ENCODE measurements around the gene SKIDA1. TPM values are rescaled to one million over a fixed set of nuclear protein-coding genes. Genes with fewer than 3 reads are reported as not detected.

The SKIDA1 gene
- total and polyA plus RNA-seq, 2 of the 4 experiments (the other 2 are of a cell fraction): 0.36 to 0.72 TPM

DNA sequence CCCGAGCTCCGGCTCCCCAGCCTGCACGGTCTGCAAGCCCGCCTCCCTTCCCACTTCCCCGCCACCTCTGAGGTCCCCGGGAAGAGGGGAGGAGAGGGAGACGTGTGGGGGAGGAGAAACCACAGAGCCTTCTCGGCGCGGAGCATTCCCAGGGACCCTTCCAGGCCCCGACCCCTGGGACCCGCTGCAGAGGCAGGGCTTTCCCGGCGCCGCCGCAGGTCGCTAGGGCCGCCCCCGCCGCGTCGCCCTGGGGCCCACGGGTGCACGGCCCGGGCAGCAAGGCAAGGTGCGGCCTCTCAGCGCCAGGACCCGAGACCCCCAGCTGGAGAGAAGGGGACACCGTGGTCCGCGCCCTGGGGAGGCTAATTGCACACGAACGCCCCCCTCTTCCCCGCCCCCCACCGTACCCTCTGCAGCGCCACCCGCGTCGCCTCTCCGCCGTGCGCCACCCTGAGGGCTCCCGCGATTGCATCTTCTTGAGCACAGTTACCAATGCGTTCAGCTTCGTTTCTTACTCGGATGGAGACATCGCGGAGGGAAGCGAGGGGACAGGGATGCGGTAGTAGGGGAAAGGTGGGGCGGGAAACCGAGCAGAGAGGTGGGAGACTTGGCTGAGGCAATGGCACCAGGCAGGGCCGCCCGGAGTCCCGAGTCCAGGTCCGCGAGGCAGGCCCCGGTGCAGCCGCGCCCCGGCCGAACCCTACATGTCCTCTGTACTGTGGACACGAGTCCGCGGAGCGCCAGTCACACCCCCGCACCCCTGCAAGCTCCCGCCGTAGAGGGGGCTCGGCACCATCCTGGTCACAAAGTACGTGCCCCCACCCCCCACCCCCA is 28.9 kb downstream of the SKIDA1 start (continued):
- TF ChIP-seq, protein P1, sequence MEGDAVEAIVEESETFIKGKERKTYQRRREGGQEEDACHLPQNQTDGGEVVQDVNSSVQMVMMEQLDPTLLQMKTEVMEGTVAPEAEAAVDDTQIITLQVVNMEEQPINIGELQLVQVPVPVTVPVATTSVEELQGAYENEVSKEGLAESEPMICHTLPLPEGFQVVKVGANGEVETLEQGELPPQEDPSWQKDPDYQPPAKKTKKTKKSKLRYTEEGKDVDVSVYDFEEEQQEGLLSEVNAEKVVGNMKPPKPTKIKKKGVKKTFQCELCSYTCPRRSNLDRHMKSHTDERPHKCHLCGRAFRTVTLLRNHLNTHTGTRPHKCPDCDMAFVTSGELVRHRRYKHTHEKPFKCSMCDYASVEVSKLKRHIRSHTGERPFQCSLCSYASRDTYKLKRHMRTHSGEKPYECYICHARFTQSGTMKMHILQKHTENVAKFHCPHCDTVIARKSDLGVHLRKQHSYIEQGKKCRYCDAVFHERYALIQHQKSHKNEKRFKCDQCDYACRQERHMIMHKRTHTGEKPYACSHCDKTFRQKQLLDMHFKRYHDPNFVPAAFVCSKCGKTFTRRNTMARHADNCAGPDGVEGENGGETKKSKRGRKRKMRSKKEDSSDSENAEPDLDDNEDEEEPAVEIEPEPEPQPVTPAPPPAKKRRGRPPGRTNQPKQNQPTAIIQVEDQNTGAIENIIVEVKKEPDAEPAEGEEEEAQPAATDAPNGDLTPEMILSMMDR (conservative IDR thresholded peaks at IDR 0.05; ENCODE audit: low read depth, low read length): peak; percentile 33
